Measurements from ENCODE around the gene VAV3. TPM values are rescaled to one million over a fixed set of nuclear protein-coding genes. Genes with fewer than 3 reads are reported as not detected.
A peak's percentile ranks its signal among the peaks of the same experiment; 100 is the strongest.

The VAV3 gene
- total and polyA plus RNA-seq, 9 of the 15 experiments (the other 6 are each of a cell fraction or from before 2014, with no cell fraction given), result not detected

- H3K9me1 ChIP-seq (ENCODE audit: control insufficient read depth, insufficient read depth, low read length), result no peaks in the 10 kb centered on the region
- BruUV-seq (replicated peaks), result no TSS peak
- no peak for TF ChIP-seq RBM34 (IDR thresholded peaks at IDR 0.05; ENCODE audit: borderline replicate concordance, insufficient read depth, low read length)
- no peak for TF ChIP-seq CHD4 (IDR thresholded peaks at IDR 0.05; ENCODE audit: insufficient read depth, insufficient replicate concordance, low read depth, low read length, poor library complexity, severe bottlenecking)
- TF ChIP-seq RAD21 (CRISPR knock-in tag; conservative IDR thresholded peaks at IDR 0.05 in 1 of 2, IDR thresholded peaks at IDR 0.05 in 1 of 2), result peak; percentile 47 to 74; a peak in 3 of 4 replicates
- TF ChIP-seq, protein P1, sequence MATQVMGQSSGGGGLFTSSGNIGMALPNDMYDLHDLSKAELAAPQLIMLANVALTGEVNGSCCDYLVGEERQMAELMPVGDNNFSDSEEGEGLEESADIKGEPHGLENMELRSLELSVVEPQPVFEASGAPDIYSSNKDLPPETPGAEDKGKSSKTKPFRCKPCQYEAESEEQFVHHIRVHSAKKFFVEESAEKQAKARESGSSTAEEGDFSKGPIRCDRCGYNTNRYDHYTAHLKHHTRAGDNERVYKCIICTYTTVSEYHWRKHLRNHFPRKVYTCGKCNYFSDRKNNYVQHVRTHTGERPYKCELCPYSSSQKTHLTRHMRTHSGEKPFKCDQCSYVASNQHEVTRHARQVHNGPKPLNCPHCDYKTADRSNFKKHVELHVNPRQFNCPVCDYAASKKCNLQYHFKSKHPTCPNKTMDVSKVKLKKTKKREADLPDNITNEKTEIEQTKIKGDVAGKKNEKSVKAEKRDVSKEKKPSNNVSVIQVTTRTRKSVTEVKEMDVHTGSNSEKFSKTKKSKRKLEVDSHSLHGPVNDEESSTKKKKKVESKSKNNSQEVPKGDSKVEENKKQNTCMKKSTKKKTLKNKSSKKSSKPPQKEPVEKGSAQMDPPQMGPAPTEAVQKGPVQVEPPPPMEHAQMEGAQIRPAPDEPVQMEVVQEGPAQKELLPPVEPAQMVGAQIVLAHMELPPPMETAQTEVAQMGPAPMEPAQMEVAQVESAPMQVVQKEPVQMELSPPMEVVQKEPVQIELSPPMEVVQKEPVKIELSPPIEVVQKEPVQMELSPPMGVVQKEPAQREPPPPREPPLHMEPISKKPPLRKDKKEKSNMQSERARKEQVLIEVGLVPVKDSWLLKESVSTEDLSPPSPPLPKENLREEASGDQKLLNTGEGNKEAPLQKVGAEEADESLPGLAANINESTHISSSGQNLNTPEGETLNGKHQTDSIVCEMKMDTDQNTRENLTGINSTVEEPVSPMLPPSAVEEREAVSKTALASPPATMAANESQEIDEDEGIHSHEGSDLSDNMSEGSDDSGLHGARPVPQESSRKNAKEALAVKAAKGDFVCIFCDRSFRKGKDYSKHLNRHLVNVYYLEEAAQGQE (IDR thresholded peaks at IDR 0.05; ENCODE audit: borderline replicate concordance), result peak; percentile 47; the same call in 1 of the 2 replicates
- TF ChIP-seq, protein P1 (CRISPR knock-in tag; IDR thresholded peaks at IDR 0.05; ENCODE audit: low read depth), result no peak
- TF ChIP-seq FUS (optimal IDR thresholded peaks at IDR 0.05; ENCODE audit: low read depth, low read length), result no peak
- TF ChIP-seq SMC3 (conservative IDR thresholded peaks at IDR 0.05; ENCODE audit: insufficient read depth, low read depth, low read length), result peak; percentile 44
- TF ChIP-seq CTCF (IDR thresholded peaks at IDR 0.05 in 2 of 3, conservative IDR thresholded peaks at IDR 0.05 in 1 of 3; ENCODE audit: insufficient read depth in 2 of 3, low read depth in 1 of 3, low read length in 3 of 3), result peak; percentile 40 to 70 (median 69); a peak in 5 of 6 replicates
- TF ChIP-seq ZNF408 (CRISPR knock-in tag; IDR thresholded peaks at IDR 0.05; ENCODE audit: low read depth), result no peak
- H3K79me2 ChIP-seq (ENCODE audit: control insufficient read depth, insufficient read depth, low read length), result no peaks in the 10 kb centered on the region
- POLR2A ChIA-PET, result no interaction called here
- peak; percentile 93 for ATAC-seq
- intact Hi-C loops (cut with micrococcal nuclease), result loop anchor here (10.0 kb wide), 1 partner anchor 65 kb away; no protein-coding TSS in a partner anchor
- no peak overlapping the region for H2AFZ ChIP-seq (ENCODE audit: low read depth, low read length)
- CTCF ChIA-PET (ENCODE audit: low intra/inter-chr PET ratio), result no interaction called here
- H3K27ac ChIP-seq (ENCODE audit: extremely low read depth, low read depth, low read length), result no peak overlapping the region
- peak; percentile 85 for FAIRE-seq
- H3K27me3 ChIP-seq (ENCODE audit: control insufficient read depth in 2 of 2, insufficient read depth in 2 of 2, low read length in 2 of 2), result no peaks in the 10 kb centered on the region; a peak in 1 of 5 replicates
- H3K36me3 ChIP-seq (ENCODE audit: control insufficient read depth, insufficient read depth, low read length), result no peaks in the 10 kb centered on the region
- in situ Hi-C loops (cut with MboI), result no loop called here
- H4K20me1 ChIP-seq (replicated peaks; ENCODE audit: control insufficient read depth, insufficient read depth, low read length), result no peaks in the 10 kb centered on the region
- no peak overlapping the region for H3K9ac ChIP-seq (ENCODE audit: insufficient read depth in 1 of 2, low read depth in 2 of 2, low read length in 2 of 2)
- no peak overlapping the region for H3K4me3 ChIP-seq
- no peak overlapping the region for H3K4me2 ChIP-seq (ENCODE audit: insufficient read depth, low read length)
- DNase-seq (ENCODE audit: extremely low read depth in 1 of 4, low spot score in 3 of 4), result peak; percentile 46 to 57 (median 52)
- no peaks in the 10 kb centered on the region for H3K4me1 ChIP-seq (replicated peaks in 1 of 2; ENCODE audit: control insufficient read depth in 2 of 2, insufficient read depth in 2 of 2, low read length in 2 of 2)
- 0% methylated on average over 6 of the region's 6 CpGs for WGBS (ENCODE audit: insufficient coverage, low coverage, missing lambda C conversion rate)
- H3K9me3 ChIP-seq (replicated peaks; ENCODE audit: control insufficient read depth, insufficient read depth, low read depth, low read length), result no peaks in the 10 kb centered on the region
Measured at GRCh38 chr1:107529511-107530149, 435.4 kb downstream of the VAV3 start.
